ENCODE measurements around the gene ZNRF3.

DNA sequence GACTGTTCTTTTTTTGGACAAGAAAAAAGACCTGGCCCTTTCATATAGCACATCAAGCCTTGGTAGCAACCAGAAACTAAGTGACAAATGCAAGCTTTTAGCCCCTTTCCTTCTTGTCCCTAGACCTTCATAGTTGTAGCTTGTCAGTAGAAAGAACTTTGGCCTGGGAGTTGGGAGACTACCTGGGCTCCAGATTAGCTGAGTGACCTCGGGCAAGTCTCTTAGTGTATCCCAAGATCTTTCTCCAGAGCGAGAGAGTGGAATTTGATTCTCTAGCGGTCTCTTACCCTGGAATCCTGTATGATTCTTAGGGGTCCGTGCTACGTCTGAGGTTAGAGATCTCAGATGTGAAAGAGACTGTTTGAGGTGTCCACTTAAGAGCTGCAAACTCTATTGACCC is 59.0 kb downstream of the ZNRF3 start:
- TF ChIP-seq, protein P1, sequence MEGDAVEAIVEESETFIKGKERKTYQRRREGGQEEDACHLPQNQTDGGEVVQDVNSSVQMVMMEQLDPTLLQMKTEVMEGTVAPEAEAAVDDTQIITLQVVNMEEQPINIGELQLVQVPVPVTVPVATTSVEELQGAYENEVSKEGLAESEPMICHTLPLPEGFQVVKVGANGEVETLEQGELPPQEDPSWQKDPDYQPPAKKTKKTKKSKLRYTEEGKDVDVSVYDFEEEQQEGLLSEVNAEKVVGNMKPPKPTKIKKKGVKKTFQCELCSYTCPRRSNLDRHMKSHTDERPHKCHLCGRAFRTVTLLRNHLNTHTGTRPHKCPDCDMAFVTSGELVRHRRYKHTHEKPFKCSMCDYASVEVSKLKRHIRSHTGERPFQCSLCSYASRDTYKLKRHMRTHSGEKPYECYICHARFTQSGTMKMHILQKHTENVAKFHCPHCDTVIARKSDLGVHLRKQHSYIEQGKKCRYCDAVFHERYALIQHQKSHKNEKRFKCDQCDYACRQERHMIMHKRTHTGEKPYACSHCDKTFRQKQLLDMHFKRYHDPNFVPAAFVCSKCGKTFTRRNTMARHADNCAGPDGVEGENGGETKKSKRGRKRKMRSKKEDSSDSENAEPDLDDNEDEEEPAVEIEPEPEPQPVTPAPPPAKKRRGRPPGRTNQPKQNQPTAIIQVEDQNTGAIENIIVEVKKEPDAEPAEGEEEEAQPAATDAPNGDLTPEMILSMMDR (IDR thresholded peaks at IDR 0.05; ENCODE audit: insufficient read depth, low read depth, low read length), result no peak
- TF ChIP-seq EZH2 (IDR thresholded peaks at IDR 0.05; ENCODE audit: insufficient read depth, low read length), result no peak
